Keratinocyte (primary cell): Measurements from ENCODE around the gene MCM9. TPM values are rescaled to one million over a fixed set of nuclear protein-coding genes. Genes with fewer than 3 reads are reported as not detected.

ENCODE experiments used
- DNase-seq: peaks from one replicate; pipeline ENCODE4 v3.0.0-alpha.2; 2011; ENCODE audit warnings: low read depth, missing footprints, low spot score
- FAIRE-seq: peaks from 2 replicates; lab custom pipeline; 2011; peaks lifted over from hg19 to GRCh38; lab: Jason Lieb, UNC
- H2AFZ ChIP-seq: 2 replicates; pipeline ENCODE4 v1.6.0; 2012; ENCODE audit warnings: low read length, control low read depth, inconsistent platforms; ENCODE audit not compliant: control insufficient read depth
- H3K27ac ChIP-seq: 2 replicates; pipeline ENCODE4 v1.5.1; 2011; ENCODE audit warnings: low read length; ENCODE audit not compliant: control insufficient read depth, insufficient read depth
- H3K27me3 ChIP-seq: 3 replicates; pipeline ENCODE4 v1.6.0; 2011; ENCODE audit warnings: low read length; ENCODE audit not compliant: control insufficient read depth, insufficient read depth; ENCODE audit errors: extremely low read depth
- H3K36me3 ChIP-seq, 2 experiments: 2 replicates in 1 of 2; 3 replicates in 1 of 2; pipeline ENCODE4 v1.5.1; 2011; ENCODE audit warnings: low read length in 2 of 2, mild to moderate bottlenecking in 1 of 2; ENCODE audit not compliant: control insufficient read depth in 2 of 2, insufficient read depth in 2 of 2; ENCODE audit errors: extremely low read depth in 1 of 2
- H3K4me1 ChIP-seq: 3 replicates; pipeline ENCODE4 v1.5.1; 2011; ENCODE audit warnings: low read length; ENCODE audit not compliant: control insufficient read depth, insufficient read depth; ENCODE audit errors: extremely low read depth
- H3K4me2 ChIP-seq: 3 replicates; pipeline ENCODE4 v1.6.0; 2011; ENCODE audit warnings: low read depth, low read length; ENCODE audit not compliant: control insufficient read depth, insufficient read depth; ENCODE audit errors: extremely low read depth
- H3K4me3 ChIP-seq, 3 experiments: fragments of 200-600 bp in 1 of 3; sonication (generic) in 1 of 3; 2 replicates in 2 of 3; 3 replicates in 1 of 3; pipeline ENCODE4 v1.5.1; 2011 to 2016; ENCODE audit warnings: low read length in 3 of 3, mild to moderate bottlenecking in 3 of 3, control low read depth in 2 of 3, inconsistent platforms in 1 of 3, low read depth in 1 of 3, mixed read lengths in 1 of 3, mixed run types in 1 of 3, moderate library complexity in 1 of 3; ENCODE audit not compliant: control insufficient read depth in 2 of 3, insufficient read depth in 2 of 3; ENCODE audit errors: extremely low read depth in 1 of 3
- H3K79me2 ChIP-seq: 2 replicates; pipeline ENCODE4 v1.6.0; 2012; ENCODE audit warnings: low read length; ENCODE audit not compliant: control insufficient read depth, insufficient read depth
- H3K9ac ChIP-seq: 3 replicates; pipeline ENCODE4 v1.6.0; 2011; ENCODE audit warnings: low read length; ENCODE audit not compliant: control insufficient read depth, insufficient read depth; ENCODE audit errors: extremely low read depth
- H3K9me1 ChIP-seq: 3 replicates; pipeline ENCODE4 v1.6.0; 2011; ENCODE audit warnings: low read length; ENCODE audit not compliant: control insufficient read depth, insufficient read depth; ENCODE audit errors: extremely low read depth
- H3K9me3 ChIP-seq: 2 replicates; pipeline ENCODE4 v1.5.1; 2012; ENCODE audit warnings: low read depth, low read length; ENCODE audit not compliant: control insufficient read depth
- H4K20me1 ChIP-seq: 3 replicates; pipeline ENCODE4 v1.6.0; 2011; ENCODE audit warnings: low read length; ENCODE audit not compliant: control insufficient read depth, insufficient read depth; ENCODE audit errors: extremely low read depth
- CTCF ChIP-seq, 3 experiments: IDR thresholded peaks in 1 of 3; conservative IDR thresholded peaks in 1 of 3; optimal IDR thresholded peaks in 1 of 3; 2 replicates in 2 of 3; 3 replicates in 1 of 3; pipeline versions ENCODE3 to v1.5.1; 2011; ENCODE audit warnings: low read length in 3 of 3, mild to moderate bottlenecking in 3 of 3, moderate library complexity in 2 of 3, control low read depth in 1 of 3, inconsistent platforms in 1 of 3; ENCODE audit not compliant: insufficient read depth in 2 of 3; ENCODE audit errors: extremely low read depth in 1 of 3
- EZH2 ChIP-seq: IDR thresholded peaks from one replicate; pipeline ENCODE4 v1.6.1; 2012; ENCODE audit warnings: inconsistent platforms, mild to moderate bottlenecking, low read length, moderate library complexity
- dilution Hi-C: fragments of 300-500 bp; cut with MboI; formaldehyde crosslinking; loops from one replicate; pipeline ENCODE4 v1.7.0; 2020; ENCODE audit warnings: low sequenced_read_pairs; ENCODE audit not compliant: extremely low pct_ligation_motif_present
- polyA plus RNA-seq, 5 experiments: library from polyadenylated mRNA; depleted of rRNA in 3 of 5; stranded (reverse) in 3 of 5; stranded (forward) in 1 of 5; unstranded in 1 of 5; fragments of >200 nt; gene quantifications; 1 replicate in 1 of 5; 2 replicates in 3 of 5; 3 replicates in 1 of 5; pipeline versions ENCODE4 v1.2.1 to v1.2.3, GENCODE V29; 2011 to 2012; ENCODE audit warnings: missing spikeins in 2 of 5, low read depth in 1 of 5, low replicate concordance in 1 of 5

The MCM9 gene
- polyA plus RNA-seq, 1 donor (not counting 4 experiments of a cell fraction or from before 2014, with no cell fraction given), result 3.1 TPM

- Histone ChIP-seq H3K4me3 (no peak overlapping the region), H3K9ac (no peak overlapping the region), H3K9me3 (no peaks in the 10 kb centered on the region), H3K36me3 (no peaks in the 10 kb centered on the region), H3K4me2 (no peak overlapping the region), H3K27me3 (no peaks in the 10 kb centered on the region), H4K20me1 (peaks cover 3% of the 10 kb centered on the region), H3K4me1 (peaks cover 5% of the 10 kb centered on the region), H2AFZ (no peak overlapping the region), H3K27ac (no peak overlapping the region), H3K79me2 (no peaks in the 10 kb centered on the region), H3K9me1 (no peaks in the 10 kb centered on the region)
- no peak for DNase-seq
- dilution Hi-C loops, result no loop called here
- TF ChIP-seq EZH2 (no peak), CTCF (optimal IDR thresholded peaks at IDR 0.05 in 1 of 3, IDR thresholded peaks at IDR 0.05 in 1 of 3, conservative IDR thresholded peaks at IDR 0.05 in 1 of 3; ENCODE audit: extremely low read depth in 1 of 3, insufficient read depth in 2 of 3, low read length in 3 of 3) (no peak)
- no peak for FAIRE-seq
Observed at GRCh38 chr6:118860363-118860762, 74.6 kb downstream of the MCM9 start.

- Histone ChIP-seq H3K4me2 (no peak overlapping the region), H3K27ac (no peak overlapping the region), H2AFZ (no peak overlapping the region), H3K36me3 (peaks cover 0 to 4% of the 10 kb centered on the region in 2 experiments), H3K27me3 (no peaks in the 10 kb centered on the region), H3K4me3 (no peak overlapping the region), H3K9me1 (no peaks in the 10 kb centered on the region), H3K9me3 (no peaks in the 10 kb centered on the region), H3K9ac (no peak overlapping the region), H4K20me1 (peaks cover 3% of the 10 kb centered on the region), H3K79me2 (no peaks in the 10 kb centered on the region), H3K4me1 (peaks cover 5% of the 10 kb centered on the region)
- DNase-seq, result no peak
- TF ChIP-seq EZH2 (no peak), CTCF (optimal IDR thresholded peaks at IDR 0.05 in 1 of 3, IDR thresholded peaks at IDR 0.05 in 1 of 3, conservative IDR thresholded peaks at IDR 0.05 in 1 of 3; ENCODE audit: extremely low read depth in 1 of 3, insufficient read depth in 2 of 3, low read length in 3 of 3) (no peak)
- FAIRE-seq, result no peak
- dilution Hi-C loops, result no loop called here
Observed at GRCh38 chr6:118859517-118860064, 75.4 kb downstream of the MCM9 start.
